Liver (tissue), 9 donors: Measurements from ENCODE around the gene ANK3. TPM values are rescaled to one million over a fixed set of nuclear protein-coding genes. Genes with fewer than 3 reads are reported as not detected.

Source experiments
- DNase-seq: peaks from one replicate; pipeline ENCODE4 v3.0.0-alpha.2; 2017; ENCODE audit warnings: low spot score
- H3K27ac ChIP-seq, 2 donors: one replicate each; pipeline ENCODE4 v1.7.0; 2013; ENCODE audit warnings: inconsistent platforms in 2 of 2, low read length in 2 of 2, control low read depth in 1 of 2, low read depth in 1 of 2, mild to moderate bottlenecking in 1 of 2
- H3K27me3 ChIP-seq, 4 donors: one replicate each; pipeline versions ENCODE4 v1.6.1 to v1.7.0; 2013; ENCODE audit warnings: low read length in 3 of 4, inconsistent platforms in 1 of 4, mild to moderate bottlenecking in 1 of 4, moderate library complexity in 1 of 4; ENCODE audit not compliant: control insufficient read depth in 4 of 4, insufficient read depth in 4 of 4
- H3K36me3 ChIP-seq, 4 donors: one replicate each; pipeline versions ENCODE4 v1.6.1 to v1.7.0; 2013; ENCODE audit warnings: low read length in 3 of 4, mild to moderate bottlenecking in 3 of 4, low read depth in 1 of 4, moderate library complexity in 1 of 4; ENCODE audit not compliant: control insufficient read depth in 4 of 4, insufficient read depth in 3 of 4
- H3K4me1 ChIP-seq, 4 donors: one replicate each; pipeline versions ENCODE4 v1.6.1 to v1.7.0; 2013; ENCODE audit warnings: low read length in 3 of 4, mild to moderate bottlenecking in 3 of 4, moderate library complexity in 1 of 4; ENCODE audit not compliant: control insufficient read depth in 4 of 4, insufficient read depth in 4 of 4
- H3K4me3 ChIP-seq, 3 donors: one replicate each; pipeline versions ENCODE4 v1.6.1 to v1.7.0; 2013; ENCODE audit warnings: low read length in 3 of 3, control low read depth in 1 of 3, low read depth in 1 of 3, mild to moderate bottlenecking in 1 of 3
- H3K9ac ChIP-seq, 2 donors: one replicate each; pipeline ENCODE4 v1.7.0; 2013; ENCODE audit warnings: low read length in 2 of 2, mild to moderate bottlenecking in 2 of 2, moderate library complexity in 2 of 2, control low read depth in 1 of 2, low read depth in 1 of 2
- H3K9me3 ChIP-seq, 4 donors: one replicate each; pipeline versions ENCODE4 v1.6.1 to v1.7.0; 2013; ENCODE audit warnings: low read length in 3 of 4; ENCODE audit not compliant: control insufficient read depth in 4 of 4
- EGR1 ChIP-seq, 2 donors: IDR thresholded peaks; 2 replicates each; pipeline ENCODE4 v1.6.1; 2016 to 2018; ENCODE audit warnings: antibody characterized with exemption in 2 of 2, low read depth in 2 of 2
- FOXA1 ChIP-seq: IDR thresholded peaks from 2 replicates; pipeline ENCODE4 v1.6.1; 2016; ENCODE audit warnings: antibody characterized with exemption
- FOXA2 ChIP-seq: IDR thresholded peaks from 2 replicates; pipeline ENCODE4 v1.6.1; 2016; ENCODE audit warnings: antibody characterized with exemption
- GABPA ChIP-seq, 2 donors: IDR thresholded peaks in 1 of 2; conservative IDR thresholded peaks in 1 of 2; 2 replicates each; pipeline ENCODE4 v1.6.1; 2016; ENCODE audit warnings: antibody characterized with exemption in 2 of 2, mild to moderate bottlenecking in 1 of 2, moderate library complexity in 1 of 2
- HNF4A ChIP-seq, 2 donors: conservative IDR thresholded peaks; 2 replicates each; pipeline ENCODE4 v1.6.1; 2016; ENCODE audit warnings: antibody characterized with exemption in 2 of 2, mild to moderate bottlenecking in 2 of 2
- HNF4G ChIP-seq: IDR thresholded peaks from 2 replicates; pipeline ENCODE4 v1.6.1; 2016; ENCODE audit warnings: antibody characterized with exemption
- JUND ChIP-seq, 2 donors: IDR thresholded peaks; 2 replicates each; pipeline ENCODE4 v1.6.1; 2016; ENCODE audit warnings: antibody characterized with exemption in 2 of 2
- RAD21 ChIP-seq, 2 donors: IDR thresholded peaks; 2 replicates each; pipeline ENCODE4 v1.6.1; 2016; ENCODE audit warnings: antibody characterized with exemption in 2 of 2, mild to moderate bottlenecking in 2 of 2
- RXRA ChIP-seq, 2 donors: IDR thresholded peaks; 2 replicates each; pipeline ENCODE4 v1.6.1; 2017 to 2018; ENCODE audit warnings: antibody characterized with exemption in 2 of 2, mild to moderate bottlenecking in 1 of 2
- TAF1 ChIP-seq: conservative IDR thresholded peaks from 2 replicates; pipeline ENCODE4 v1.6.1; 2016; ENCODE audit warnings: antibody characterized with exemption, mild to moderate bottlenecking
- YY1 ChIP-seq: IDR thresholded peaks from 2 replicates; pipeline ENCODE4 v1.6.1; 2016; ENCODE audit warnings: antibody characterized with exemption, mild to moderate bottlenecking
- WGBS: extraction: QIAGEN DNeasy Blood & Tissue Kit; methylation state at CpG from one replicate; pipeline ENCODE4 v1.1.7; 2013; 5-methylcytosine and 5-hydroxymethylcytosine counted together
- polyA plus RNA-seq, 2 donors: library from polyadenylated mRNA; stranded (reverse) in 1 of 2; unstranded in 1 of 2; fragments of 200-250 nt in 1 of 2; fragments of >200 nt in 1 of 2; fragmentation: Nextera tagmentation in 1 of 2; extraction: Ambion mirVana in 1 of 2; gene quantifications; one replicate each; pipeline versions ENCODE4 v1.2.1 to v1.2.3, GENCODE V29; 2013 to 2015
- total RNA-seq, 2 donors: library from RNA; depleted of rRNA; stranded (reverse); fragments of >200 nt; gene quantifications; one replicate each; pipeline ENCODE4 v1.2.3, GENCODE V29; 2014
- TF ChIP-seq, protein P1 (sequence below): fragments of 150-350 bp; IDR thresholded peaks from 2 replicates; pipeline ENCODE4 v1.5.1; 2017; ENCODE audit warnings: improper control_type of control experiment, low read depth, low read length; ENCODE audit not compliant: missing input control
- TF ChIP-seq, protein P2 (sequence below): IDR thresholded peaks from 2 replicates; pipeline ENCODE4 v1.6.1; 2016; ENCODE audit warnings: antibody characterized with exemption
- TF ChIP-seq, protein P3 (sequence below): IDR thresholded peaks from 2 replicates; pipeline ENCODE4 v1.6.1; 2016; ENCODE audit warnings: antibody characterized with exemption
- TF ChIP-seq, protein P4 (sequence below): IDR thresholded peaks from 2 replicates; pipeline ENCODE4 v1.6.1; 2016; ENCODE audit warnings: antibody characterized with exemption, mild to moderate bottlenecking
- donor health status: healthy.
- donor health status: healthy.
- donor health status: healthy.
- donor health status: healthy.
- donor health status: healthy.

Gene ANK3
- total and polyA plus RNA-seq, 4 donors = 5.7 to 30.0 (median 9.7) TPM

DNA sequence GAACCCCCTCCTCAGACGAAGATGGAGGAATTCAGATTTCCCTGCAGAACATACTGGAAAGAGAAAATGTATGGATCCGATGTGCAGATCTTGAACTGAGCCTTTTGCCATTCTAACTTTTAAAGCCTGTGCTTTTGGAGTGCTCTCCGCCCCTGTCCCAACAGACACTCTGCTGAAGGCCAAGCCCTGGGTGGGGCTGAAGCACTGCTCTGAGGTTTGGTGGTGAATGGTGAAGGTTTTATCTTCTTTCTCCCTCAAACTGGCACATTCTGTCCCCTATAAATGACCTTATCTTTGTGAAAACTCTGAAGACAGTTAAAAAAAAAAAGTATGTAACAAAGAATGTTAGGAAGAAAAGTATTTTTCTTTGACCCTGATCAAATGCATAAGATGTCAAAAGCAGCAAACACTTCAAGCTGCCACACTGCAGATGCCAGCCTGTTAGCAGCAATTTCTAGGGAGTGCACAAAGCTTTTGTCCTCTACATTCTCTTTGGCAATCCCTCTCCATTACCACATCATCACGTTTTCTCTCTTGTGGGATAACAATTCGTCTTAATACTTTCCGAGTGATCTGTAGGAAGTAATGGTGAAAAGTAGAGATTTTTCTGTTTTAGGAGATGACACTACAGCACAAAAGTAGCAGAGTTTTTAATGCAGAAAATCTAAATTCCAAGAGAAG is 346.0 kb downstream of the ANK3 start:
- peaks cover 0 to 9% (median 0%) of the 10 kb centered on the region in 4 donors for H3K4me1 ChIP-seq
- H3K9ac ChIP-seq = no peak overlapping the region
- no peaks in the 10 kb centered on the region for H3K36me3 ChIP-seq
- no peak for DNase-seq
- H3K27ac ChIP-seq = no peak overlapping the region
- TF ChIP-seq, protein P1, sequence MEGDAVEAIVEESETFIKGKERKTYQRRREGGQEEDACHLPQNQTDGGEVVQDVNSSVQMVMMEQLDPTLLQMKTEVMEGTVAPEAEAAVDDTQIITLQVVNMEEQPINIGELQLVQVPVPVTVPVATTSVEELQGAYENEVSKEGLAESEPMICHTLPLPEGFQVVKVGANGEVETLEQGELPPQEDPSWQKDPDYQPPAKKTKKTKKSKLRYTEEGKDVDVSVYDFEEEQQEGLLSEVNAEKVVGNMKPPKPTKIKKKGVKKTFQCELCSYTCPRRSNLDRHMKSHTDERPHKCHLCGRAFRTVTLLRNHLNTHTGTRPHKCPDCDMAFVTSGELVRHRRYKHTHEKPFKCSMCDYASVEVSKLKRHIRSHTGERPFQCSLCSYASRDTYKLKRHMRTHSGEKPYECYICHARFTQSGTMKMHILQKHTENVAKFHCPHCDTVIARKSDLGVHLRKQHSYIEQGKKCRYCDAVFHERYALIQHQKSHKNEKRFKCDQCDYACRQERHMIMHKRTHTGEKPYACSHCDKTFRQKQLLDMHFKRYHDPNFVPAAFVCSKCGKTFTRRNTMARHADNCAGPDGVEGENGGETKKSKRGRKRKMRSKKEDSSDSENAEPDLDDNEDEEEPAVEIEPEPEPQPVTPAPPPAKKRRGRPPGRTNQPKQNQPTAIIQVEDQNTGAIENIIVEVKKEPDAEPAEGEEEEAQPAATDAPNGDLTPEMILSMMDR = no peak
- TF ChIP-seq EGR1 (IDR thresholded peaks at IDR 0.05; ENCODE audit: low read depth in 2 of 2) = no peak
- no peak for TF ChIP-seq FOXA1
- no peak for TF ChIP-seq GABPA (IDR thresholded peaks at IDR 0.05 in 1 of 2, conservative IDR thresholded peaks at IDR 0.05 in 1 of 2)
- TF ChIP-seq, protein P2, sequence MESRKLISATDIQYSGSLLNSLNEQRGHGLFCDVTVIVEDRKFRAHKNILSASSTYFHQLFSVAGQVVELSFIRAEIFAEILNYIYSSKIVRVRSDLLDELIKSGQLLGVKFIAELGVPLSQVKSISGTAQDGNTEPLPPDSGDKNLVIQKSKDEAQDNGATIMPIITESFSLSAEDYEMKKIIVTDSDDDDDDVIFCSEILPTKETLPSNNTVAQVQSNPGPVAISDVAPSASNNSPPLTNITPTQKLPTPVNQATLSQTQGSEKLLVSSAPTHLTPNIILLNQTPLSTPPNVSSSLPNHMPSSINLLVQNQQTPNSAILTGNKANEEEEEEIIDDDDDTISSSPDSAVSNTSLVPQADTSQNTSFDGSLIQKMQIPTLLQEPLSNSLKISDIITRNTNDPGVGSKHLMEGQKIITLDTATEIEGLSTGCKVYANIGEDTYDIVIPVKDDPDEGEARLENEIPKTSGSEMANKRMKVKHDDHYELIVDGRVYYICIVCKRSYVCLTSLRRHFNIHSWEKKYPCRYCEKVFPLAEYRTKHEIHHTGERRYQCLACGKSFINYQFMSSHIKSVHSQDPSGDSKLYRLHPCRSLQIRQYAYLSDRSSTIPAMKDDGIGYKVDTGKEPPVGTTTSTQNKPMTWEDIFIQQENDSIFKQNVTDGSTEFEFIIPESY = no peak
- TF ChIP-seq YY1 = no peak
- TF ChIP-seq, protein P3, sequence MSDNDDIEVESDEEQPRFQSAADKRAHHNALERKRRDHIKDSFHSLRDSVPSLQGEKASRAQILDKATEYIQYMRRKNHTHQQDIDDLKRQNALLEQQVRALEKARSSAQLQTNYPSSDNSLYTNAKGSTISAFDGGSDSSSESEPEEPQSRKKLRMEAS = no peak
- no peak for TF ChIP-seq TAF1
- TF ChIP-seq RAD21 (IDR thresholded peaks at IDR 0.05) = no peak
- no peak for TF ChIP-seq RXRA (IDR thresholded peaks at IDR 0.05)
- TF ChIP-seq JUND (IDR thresholded peaks at IDR 0.05) = no peak
- TF ChIP-seq FOXA2 = no peak
- no peak for TF ChIP-seq HNF4A (conservative IDR thresholded peaks at IDR 0.05)
- TF ChIP-seq HNF4G = no peak
- WGBS = 81% methylated on average over 6 of the region's 6 CpGs
- no peaks in the 10 kb centered on the region for H3K9me3 ChIP-seq
- H3K27me3 ChIP-seq = no peaks in the 10 kb centered on the region
- no peak overlapping the region for H3K4me3 ChIP-seq

DNA sequence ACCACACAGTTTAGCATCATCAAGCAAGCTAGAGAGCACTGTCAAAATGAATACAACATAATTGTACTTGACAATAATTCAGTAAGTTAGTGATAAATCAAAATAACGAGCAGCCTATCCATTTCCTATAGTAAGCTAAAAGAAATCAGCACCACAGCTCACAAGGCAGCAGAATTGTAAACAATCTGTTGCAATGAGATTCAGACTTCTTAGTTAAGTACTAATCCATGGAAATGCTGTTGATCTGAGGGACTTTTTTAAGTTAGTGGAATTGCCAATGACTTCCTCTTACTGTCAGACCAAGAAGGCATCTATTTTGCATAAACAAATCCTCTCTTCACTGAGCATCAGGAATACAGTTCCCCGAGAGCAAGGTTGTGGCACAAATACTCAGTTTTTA is 346.8 kb downstream of the ANK3 start:
- Histone ChIP-seq H3K27me3 (no peaks in the 10 kb centered on the region), H3K36me3 (no peaks in the 10 kb centered on the region), H3K27ac (no peak overlapping the region), H3K4me1 (peaks cover 0 to 9% (median 0%) of the 10 kb centered on the region in 4 donors), H3K9ac (no peak overlapping the region), H3K4me3 (no peak overlapping the region), H3K9me3 (no peaks in the 10 kb centered on the region)
- TF ChIP-seq TAF1 (no peak), HNF4G (no peak), RXRA (IDR thresholded peaks at IDR 0.05) (no peak)
- TF ChIP-seq, protein P4, sequence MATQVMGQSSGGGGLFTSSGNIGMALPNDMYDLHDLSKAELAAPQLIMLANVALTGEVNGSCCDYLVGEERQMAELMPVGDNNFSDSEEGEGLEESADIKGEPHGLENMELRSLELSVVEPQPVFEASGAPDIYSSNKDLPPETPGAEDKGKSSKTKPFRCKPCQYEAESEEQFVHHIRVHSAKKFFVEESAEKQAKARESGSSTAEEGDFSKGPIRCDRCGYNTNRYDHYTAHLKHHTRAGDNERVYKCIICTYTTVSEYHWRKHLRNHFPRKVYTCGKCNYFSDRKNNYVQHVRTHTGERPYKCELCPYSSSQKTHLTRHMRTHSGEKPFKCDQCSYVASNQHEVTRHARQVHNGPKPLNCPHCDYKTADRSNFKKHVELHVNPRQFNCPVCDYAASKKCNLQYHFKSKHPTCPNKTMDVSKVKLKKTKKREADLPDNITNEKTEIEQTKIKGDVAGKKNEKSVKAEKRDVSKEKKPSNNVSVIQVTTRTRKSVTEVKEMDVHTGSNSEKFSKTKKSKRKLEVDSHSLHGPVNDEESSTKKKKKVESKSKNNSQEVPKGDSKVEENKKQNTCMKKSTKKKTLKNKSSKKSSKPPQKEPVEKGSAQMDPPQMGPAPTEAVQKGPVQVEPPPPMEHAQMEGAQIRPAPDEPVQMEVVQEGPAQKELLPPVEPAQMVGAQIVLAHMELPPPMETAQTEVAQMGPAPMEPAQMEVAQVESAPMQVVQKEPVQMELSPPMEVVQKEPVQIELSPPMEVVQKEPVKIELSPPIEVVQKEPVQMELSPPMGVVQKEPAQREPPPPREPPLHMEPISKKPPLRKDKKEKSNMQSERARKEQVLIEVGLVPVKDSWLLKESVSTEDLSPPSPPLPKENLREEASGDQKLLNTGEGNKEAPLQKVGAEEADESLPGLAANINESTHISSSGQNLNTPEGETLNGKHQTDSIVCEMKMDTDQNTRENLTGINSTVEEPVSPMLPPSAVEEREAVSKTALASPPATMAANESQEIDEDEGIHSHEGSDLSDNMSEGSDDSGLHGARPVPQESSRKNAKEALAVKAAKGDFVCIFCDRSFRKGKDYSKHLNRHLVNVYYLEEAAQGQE = peak; percentile 39
- TF ChIP-seq, protein P1 = no peak
- no peak for DNase-seq
- WGBS = 64% methylated on average over 2 of the region's 2 CpGs
